H1 (cell line): ENCODE measurements around the gene CD44. TPM values are rescaled to one million over a fixed set of nuclear protein-coding genes. Genes with fewer than 3 reads are reported as not detected.

Experiments used
- CTCF ChIA-PET: fragments of 300-600 bp; sonication (Branson Sonifier 250); formaldehyde crosslinking; loops from one replicate; lab custom pipeline; 2021; ENCODE audit not compliant: partially characterized antibody; lab: Charles Lee
- POLR2A ChIA-PET: fragments of 300-600 bp; sonication (Branson Sonifier 250); formaldehyde crosslinking; loops from one replicate; lab custom pipeline; 2021; ENCODE audit warnings: inconsistent platforms; ENCODE audit not compliant: partially characterized antibody; lab: Charles Lee
- DNase-seq, 2 experiments: peaks; one replicate each; pipeline versions ENCODE4 v3.0.0 to v3.0.0-alpha.2; 2010 to 2022; ENCODE audit warnings: low spot score in 2 of 2, low read depth in 1 of 2, mixed read lengths in 1 of 2
- FAIRE-seq: peaks from 2 replicates; lab custom pipeline; 2011; peaks lifted over from hg19 to GRCh38; lab: Jason Lieb, UNC
- H2AFZ ChIP-seq: 2 replicates; pipeline ENCODE4 v1.8.1; 2012; ENCODE audit warnings: low read length, inconsistent platforms
- H2AK5ac ChIP-seq: 2 replicates; pipeline ENCODE4 v1.6.1; 2013; ENCODE audit warnings: low read depth, low read length
- H2BK120ac ChIP-seq: replicated peaks from 2 replicates; pipeline ENCODE3; 2013; ENCODE audit warnings: low read depth, low read length, inconsistent platforms
- H2BK12ac ChIP-seq: 2 replicates; pipeline ENCODE4 v1.6.1; 2013; ENCODE audit warnings: low read depth, low read length
- H2BK15ac ChIP-seq: 2 replicates; pipeline ENCODE4 v1.6.1; 2013; ENCODE audit warnings: low read length
- H2BK20ac ChIP-seq: 2 replicates; pipeline ENCODE4 v1.6.1; 2013; ENCODE audit warnings: low read length
- H2BK5ac ChIP-seq: 2 replicates; pipeline ENCODE4 v1.6.1; 2013; ENCODE audit warnings: low read depth, low read length
- H3K14ac ChIP-seq: 2 replicates; pipeline ENCODE4 v1.6.1; 2013; ENCODE audit warnings: inconsistent platforms; ENCODE audit not compliant: insufficient read length
- H3K18ac ChIP-seq: 2 replicates; pipeline ENCODE4 v1.6.1; 2013; ENCODE audit warnings: low read length; ENCODE audit errors: extremely low read depth
- H3K23ac ChIP-seq: 2 replicates; pipeline ENCODE4 v1.6.1; 2013; ENCODE audit warnings: inconsistent platforms; ENCODE audit not compliant: insufficient read length
- H3K23me2 ChIP-seq: 2 replicates; pipeline ENCODE4 v1.6.1; 2013; ENCODE audit warnings: low read depth, low read length
- H3K27ac ChIP-seq: 2 replicates; pipeline ENCODE4 v1.6.1; 2011; ENCODE audit warnings: low read depth, low read length, inconsistent platforms
- H3K27me3 ChIP-seq, 4 experiments: replicated peaks in 1 of 4; 1 replicate in 1 of 4; 2 replicates in 3 of 4; pipeline versions ENCODE4 v1.6.1 to v1.8.1; 2011 to 2013; ENCODE audit warnings: low read length in 3 of 4, mild to moderate bottlenecking in 3 of 4, inconsistent platforms in 2 of 4, mixed read lengths in 2 of 4, moderate library complexity in 1 of 4; ENCODE audit not compliant: control insufficient read depth in 3 of 4, insufficient read depth in 3 of 4; ENCODE audit errors: extremely low read depth in 1 of 4
- H3K36me3 ChIP-seq, 4 experiments: 2 replicates each; pipeline versions ENCODE4 v1.6.1 to v1.8.1; 2011 to 2013; ENCODE audit warnings: mild to moderate bottlenecking in 4 of 4, low read length in 3 of 4, moderate library complexity in 2 of 4, control low read depth in 1 of 4, inconsistent platforms in 1 of 4; ENCODE audit not compliant: insufficient read depth in 4 of 4, control insufficient read depth in 2 of 4
- H3K4ac ChIP-seq: replicated peaks from 2 replicates; pipeline ENCODE3; 2013; ENCODE audit warnings: low read length, low read depth, mixed read lengths, inconsistent platforms; ENCODE audit not compliant: insufficient read length
- H3K4me1 ChIP-seq, 4 experiments: replicated peaks in 1 of 4; 1 replicate in 1 of 4; 2 replicates in 3 of 4; pipeline versions ENCODE4 v1.6.1 to v1.8.1; 2011 to 2013; ENCODE audit warnings: low read length in 3 of 4, inconsistent platforms in 2 of 4, mixed read lengths in 1 of 4; ENCODE audit not compliant: insufficient read depth in 4 of 4, control insufficient read depth in 3 of 4
- H3K4me2 ChIP-seq, 2 experiments: 2 replicates each; pipeline versions ENCODE4 v1.6.1 to v1.8.1; 2011 to 2013; ENCODE audit warnings: low read depth in 2 of 2, low read length in 2 of 2, control low read depth in 1 of 2, inconsistent platforms in 1 of 2, mild to moderate bottlenecking in 1 of 2; ENCODE audit not compliant: insufficient read depth in 1 of 2
- H3K4me3 ChIP-seq, 4 experiments: fragments of 200-600, 300-600 bp in 1 of 4; sonication (generic), shearing (Covaris generic), sonication (Bioruptor Twin) in 1 of 4; 2 replicates each; pipeline versions ENCODE4 v1.5.1 to v1.8.1; 2011 to 2016; ENCODE audit warnings: low read length in 4 of 4, low read depth in 3 of 4, control low read depth in 2 of 4, inconsistent platforms in 2 of 4, mild to moderate bottlenecking in 2 of 4, mixed read lengths in 1 of 4, moderate library complexity in 1 of 4; ENCODE audit not compliant: insufficient read depth in 2 of 4; ENCODE audit errors: extremely low read depth in 1 of 4
- H3K56ac ChIP-seq: replicated peaks from 2 replicates; pipeline ENCODE3; 2013; ENCODE audit warnings: low read depth, mild to moderate bottlenecking, mixed read lengths, low read length, inconsistent platforms; ENCODE audit not compliant: insufficient read length
- H3K79me1 ChIP-seq: 2 replicates; pipeline ENCODE4 v1.6.1; 2013; ENCODE audit warnings: low read depth, low read length, control low read depth
- H3K79me2 ChIP-seq, 2 experiments: 2 replicates each; pipeline versions ENCODE4 v1.6.1 to v1.8.1; 2012 to 2013; ENCODE audit warnings: low read length in 2 of 2, mild to moderate bottlenecking in 2 of 2, inconsistent platforms in 1 of 2; ENCODE audit not compliant: insufficient read depth in 2 of 2, control insufficient read depth in 1 of 2
- H3K9ac ChIP-seq, 4 experiments: replicated peaks in 1 of 4; 1 replicate in 1 of 4; 2 replicates in 3 of 4; pipeline versions ENCODE4 v1.6.1 to v1.8.1; 2011 to 2013; ENCODE audit warnings: low read depth in 3 of 4, low read length in 3 of 4, control low read depth in 2 of 4, mild to moderate bottlenecking in 2 of 4, moderate library complexity in 2 of 4, inconsistent platforms in 1 of 4; ENCODE audit errors: extremely low read depth in 1 of 4
- H3K9me3 ChIP-seq, 2 experiments: 2 replicates each; pipeline versions ENCODE4 v1.6.1 to v1.8.1; 2012 to 2013; ENCODE audit warnings: mild to moderate bottlenecking in 2 of 2, moderate library complexity in 2 of 2, control low read depth in 1 of 2, inconsistent platforms in 1 of 2, low read depth in 1 of 2, low read length in 1 of 2, mixed read lengths in 1 of 2; ENCODE audit not compliant: insufficient read depth in 2 of 2
- H4K20me1 ChIP-seq, 2 experiments: replicated peaks in 1 of 2; 2 replicates each; pipeline versions ENCODE3 to v1.8.1; 2011 to 2013; ENCODE audit warnings: inconsistent platforms in 2 of 2, low read length in 2 of 2, mild to moderate bottlenecking in 1 of 2; ENCODE audit not compliant: insufficient read depth in 2 of 2, control insufficient read depth in 1 of 2
- H4K5ac ChIP-seq: 2 replicates; pipeline ENCODE4 v1.6.1; 2013; ENCODE audit warnings: low read length, low read depth, mixed read lengths, inconsistent platforms; ENCODE audit not compliant: insufficient read length
- H4K8ac ChIP-seq: 2 replicates; pipeline ENCODE4 v1.8.0; 2013; ENCODE audit warnings: mild to moderate bottlenecking, moderate library complexity, low read length, inconsistent platforms; ENCODE audit not compliant: insufficient read depth; ENCODE audit errors: extremely low read depth
- H4K91ac ChIP-seq: replicated peaks from 2 replicates; pipeline ENCODE3; 2013; ENCODE audit warnings: low read length, mixed read lengths, inconsistent platforms; ENCODE audit not compliant: insufficient read length
- CHD2 ChIP-seq: IDR thresholded peaks from 2 replicates; pipeline ENCODE4 v1.6.1; 2012; ENCODE audit warnings: low read length, improper control_type of control experiment
- EGR1 ChIP-seq: IDR thresholded peaks from 2 replicates; pipeline ENCODE4 v1.6.1; 2011; ENCODE audit warnings: low read depth, low read length, borderline replicate concordance
- PHF8 ChIP-seq: fragments of 200-600 bp; sonication (generic); conservative IDR thresholded peaks from 2 replicates; pipeline ENCODE4 v1.7.1; 2012; ENCODE audit warnings: low read depth, mild to moderate bottlenecking, inconsistent platforms, low read length, moderate library complexity
- RFX5 ChIP-seq: IDR thresholded peaks from 2 replicates; pipeline ENCODE4 v1.6.1; 2011; ENCODE audit warnings: low read depth, low read length, improper control_type of control experiment, borderline replicate concordance
- SIRT6 ChIP-seq: IDR thresholded peaks from one replicate; pipeline ENCODE4 v1.7.1; 2012; ENCODE audit warnings: low read length, inconsistent platforms
- polyA plus RNA-seq, 7 experiments: library from polyadenylated mRNA; depleted of rRNA in 3 of 7; stranded (reverse) in 5 of 7; unstranded in 2 of 7; fragments of >200 nt in 5 of 7; fragments of 200-250 nt in 2 of 7; gene quantifications; 1 replicate in 5 of 7; 2 replicates in 1 of 7; 4 replicates in 1 of 7; pipeline versions ENCODE4 v1.2.1 to v1.2.3, GENCODE V29; 2011 to 2013; ENCODE audit warnings: missing spikeins in 2 of 7, mixed read lengths in 2 of 7
- total RNA-seq: library from RNA; stranded (reverse); fragmentation: NEBNext Ultra II Directional; extraction: Animal tissue kit (Norgen Biotek cat#: 25700); gene quantifications from 2 replicates; pipeline ENCODE4 v1.2.1, GENCODE V29; 2021
- TF ChIP-seq, protein P1 (sequence below): IDR thresholded peaks from 2 replicates; pipeline ENCODE4 v1.6.1; 2012; ENCODE audit warnings: inconsistent platforms

The CD44 gene
- total and polyA plus RNA-seq, 2 of the 8 experiments (the other 6 are each of a cell fraction or from before 2014, with no cell fraction given) = 11.8 to 13.7 TPM

DNA sequence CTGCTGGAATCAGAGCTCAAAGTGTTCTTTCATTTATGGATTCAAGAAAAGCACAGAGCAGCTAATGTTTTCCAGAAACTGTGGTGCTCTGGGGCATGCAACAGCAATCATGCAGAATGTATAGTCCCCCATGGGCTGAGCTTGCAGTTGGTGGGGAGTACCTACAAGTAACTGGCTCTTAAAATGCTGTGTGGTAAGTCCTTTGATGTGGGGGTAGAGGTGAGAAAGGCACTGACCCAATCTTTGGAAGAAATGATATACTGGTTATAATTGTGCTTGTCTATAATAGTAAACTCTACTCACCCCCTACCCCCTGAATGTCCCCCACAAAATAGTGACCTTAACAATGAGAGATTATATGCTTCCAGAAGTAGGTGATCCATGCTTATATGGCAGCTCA is 29.1 kb upstream of the CD44 start:
- peaks cover 0 to 11% of the 10 kb centered on the region in 2 experiments; a peak in 1 of 4 replicates for H3K9me3 ChIP-seq
- no peak overlapping the region for H2BK15ac ChIP-seq
- POLR2A ChIA-PET = no interaction called here
- no peak overlapping the region for H3K4me2 ChIP-seq
- CTCF ChIA-PET = no interaction called here
- H2BK12ac ChIP-seq = no peak overlapping the region
- H2BK120ac ChIP-seq = no peak overlapping the region
- no peak overlapping the region for H3K18ac ChIP-seq
- DNase-seq (no peak), FAIRE-seq (no peak)
- H3K14ac ChIP-seq = no peak overlapping the region
- no peak overlapping the region for H2BK20ac ChIP-seq
- no peaks in the 10 kb centered on the region for H3K79me1 ChIP-seq
- no peak overlapping the region for H4K5ac ChIP-seq
- H3K56ac ChIP-seq = no peak overlapping the region
- H2AFZ ChIP-seq = no peak overlapping the region
- no peak overlapping the region for H3K9ac ChIP-seq
- H2AK5ac ChIP-seq = no peak overlapping the region
- no peaks in the 10 kb centered on the region for H4K20me1 ChIP-seq
- H3K4ac ChIP-seq = no peak overlapping the region
- H4K91ac ChIP-seq = no peak overlapping the region
- no peak overlapping the region for H4K8ac ChIP-seq
- H3K23me2 ChIP-seq = no peaks in the 10 kb centered on the region; the same call in 1 of the 2 replicates
- H3K4me1 ChIP-seq = no peaks in the 10 kb centered on the region
- no peaks in the 10 kb centered on the region for H3K27me3 ChIP-seq
- no peak overlapping the region for H3K23ac ChIP-seq
- H3K27ac ChIP-seq = no peak overlapping the region
- TF ChIP-seq RFX5 (no peak), EGR1 (no peak), CHD2 (no peak), SIRT6 (no peak), PHF8 (no peak)
- TF ChIP-seq, protein P1, sequence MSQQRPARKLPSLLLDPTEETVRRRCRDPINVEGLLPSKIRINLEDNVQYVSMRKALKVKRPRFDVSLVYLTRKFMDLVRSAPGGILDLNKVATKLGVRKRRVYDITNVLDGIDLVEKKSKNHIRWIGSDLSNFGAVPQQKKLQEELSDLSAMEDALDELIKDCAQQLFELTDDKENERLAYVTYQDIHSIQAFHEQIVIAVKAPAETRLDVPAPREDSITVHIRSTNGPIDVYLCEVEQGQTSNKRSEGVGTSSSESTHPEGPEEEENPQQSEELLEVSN = no peak
- H3K36me3 ChIP-seq = no peaks in the 10 kb centered on the region
- H2BK5ac ChIP-seq = no peak overlapping the region
- H3K79me2 ChIP-seq = no peaks in the 10 kb centered on the region
- H3K4me3 ChIP-seq = no peak overlapping the region
